IPS DF 19.7 (cell line): ENCODE measurements around the gene MPRIP.

ENCODE experiments used
- DNase-seq: peaks from one replicate; pipeline ENCODE4 v3.0.0-alpha.2; 2013; ENCODE audit warnings: low read depth, low spot score

The MPRIP gene

DNA sequence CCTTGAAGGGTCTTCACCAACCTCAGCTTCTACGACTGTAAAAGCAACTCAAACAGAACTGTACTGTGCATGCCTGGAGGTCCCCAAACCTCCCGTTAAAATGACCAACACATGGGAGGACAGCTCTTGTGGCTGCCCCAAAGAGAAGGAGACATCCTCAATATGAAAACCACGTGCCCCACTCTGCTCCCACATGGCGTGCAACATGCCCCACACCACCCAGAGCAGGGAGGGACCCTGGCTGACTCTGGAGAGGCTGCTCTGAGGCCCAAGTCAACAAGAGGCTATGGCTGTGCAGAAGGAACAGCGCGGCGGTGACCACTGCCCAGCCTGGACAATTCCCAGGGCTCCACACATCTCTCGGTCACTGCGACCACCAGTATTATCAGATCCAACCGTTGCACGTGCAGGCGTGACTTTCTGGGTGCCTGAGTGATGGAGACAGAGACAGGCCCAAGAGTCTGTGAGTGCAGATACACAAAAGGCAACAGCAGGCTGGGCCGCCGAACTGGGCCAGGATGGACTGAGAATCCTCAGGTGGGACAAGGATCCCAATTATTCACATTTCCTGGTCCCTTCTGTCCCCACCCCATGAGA, 162.5 kb downstream of the MPRIP start:
- DNase-seq: no peak

DNA sequence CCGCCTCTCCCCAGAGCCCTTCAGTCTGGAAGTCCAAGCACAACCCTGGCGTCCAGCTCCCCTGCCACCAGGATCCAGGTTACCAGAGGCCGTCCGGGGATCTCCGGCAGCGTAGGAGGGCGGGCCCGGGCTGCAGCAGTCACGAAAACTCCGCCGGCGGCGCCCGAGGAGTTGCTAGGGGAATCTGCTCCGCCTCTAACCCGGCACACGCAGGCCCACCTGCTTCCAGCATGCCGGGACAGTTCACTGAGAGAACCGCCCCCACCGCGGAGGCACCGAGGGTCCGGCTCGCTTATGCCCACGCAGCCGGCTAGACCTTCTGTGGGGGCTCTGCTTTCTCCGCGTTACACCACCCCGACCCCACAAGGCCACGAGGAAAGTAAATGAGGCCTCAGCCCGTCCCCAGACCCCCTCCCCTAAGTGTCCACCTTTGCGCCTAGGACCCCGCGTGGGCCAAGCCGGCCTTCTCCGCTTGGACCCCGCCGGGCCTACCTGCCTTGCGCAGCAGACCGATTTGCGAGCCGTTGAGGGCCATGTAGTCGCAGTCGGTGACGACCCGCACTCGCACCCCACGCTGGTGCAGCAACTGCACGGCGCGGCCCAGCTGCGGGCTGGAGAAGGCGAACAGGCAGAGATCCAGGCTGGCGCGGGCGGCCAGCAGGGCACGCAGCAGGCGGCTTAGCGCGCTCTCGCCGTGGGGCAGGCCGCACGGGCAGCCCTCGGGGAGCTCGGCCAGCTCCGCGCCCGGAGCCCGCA, 163.3 kb downstream of the MPRIP start:
- DNase-seq: no peak

DNA sequence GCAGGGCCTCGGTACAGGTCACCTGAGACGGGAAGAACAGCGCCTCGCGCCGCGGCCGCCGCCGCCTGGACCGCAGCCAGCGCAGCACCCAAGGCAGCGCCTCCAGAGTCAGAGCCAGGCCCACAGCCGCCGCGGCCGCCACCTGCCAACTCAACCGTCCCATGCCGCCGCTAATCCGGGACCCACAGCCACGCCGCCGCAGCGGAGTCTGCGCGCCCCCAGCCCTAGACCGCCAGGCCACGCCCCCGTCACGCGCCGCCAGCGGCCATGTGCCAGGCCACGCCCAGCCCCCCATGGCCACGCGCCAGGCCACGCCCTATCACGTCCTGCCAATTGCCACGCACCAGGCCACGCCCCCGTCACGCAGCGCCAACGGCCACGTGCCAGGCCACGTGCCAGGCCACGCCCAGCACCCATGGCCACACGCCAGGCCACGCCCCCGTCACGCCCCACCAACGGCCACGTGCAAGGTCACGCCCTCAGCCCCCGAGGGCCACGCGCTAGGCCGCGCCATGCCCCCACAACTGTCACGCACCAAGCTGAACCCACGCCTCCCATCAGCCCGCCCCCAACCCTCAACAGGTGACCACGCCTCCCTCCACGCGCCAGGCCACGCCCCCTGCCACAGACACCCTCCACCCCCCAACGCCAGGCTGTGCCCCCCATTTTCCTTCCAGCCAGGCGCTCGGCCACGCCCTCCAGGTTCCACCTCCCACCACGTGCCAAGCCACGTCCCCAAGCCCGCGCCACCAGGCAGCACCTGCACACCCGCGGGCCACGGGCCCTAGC, 164.1 kb downstream of the MPRIP start, which contains the start of gene PLD6:
Gene PLD6 (minus strand): TSS at position 210 of the 789 bp plus-strand sequence. CDS start 47 bp downstream, at position 163.
- no peak for DNase-seq

DNA sequence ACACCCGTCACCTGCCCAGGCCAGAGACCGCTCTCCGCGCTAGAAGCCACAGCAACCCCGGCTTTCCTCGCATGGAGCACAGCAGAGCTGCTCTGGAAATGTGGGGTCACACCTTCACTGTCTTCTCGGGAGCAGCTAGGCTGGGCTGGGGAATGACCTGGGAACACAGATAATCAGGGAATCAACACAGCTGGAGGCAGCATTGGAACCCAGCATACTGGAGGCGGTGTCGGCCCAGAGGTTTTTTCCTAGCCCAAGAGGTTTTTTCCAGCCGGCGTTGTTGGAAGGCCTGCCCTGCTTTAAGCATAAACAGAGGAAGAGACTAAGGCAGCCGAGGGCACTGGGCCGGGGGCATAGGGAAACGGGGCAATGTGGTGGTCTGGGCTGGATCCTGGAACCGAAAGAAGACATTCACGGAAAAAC, 164.7 kb downstream of the MPRIP start:
- no peak for DNase-seq

DNA sequence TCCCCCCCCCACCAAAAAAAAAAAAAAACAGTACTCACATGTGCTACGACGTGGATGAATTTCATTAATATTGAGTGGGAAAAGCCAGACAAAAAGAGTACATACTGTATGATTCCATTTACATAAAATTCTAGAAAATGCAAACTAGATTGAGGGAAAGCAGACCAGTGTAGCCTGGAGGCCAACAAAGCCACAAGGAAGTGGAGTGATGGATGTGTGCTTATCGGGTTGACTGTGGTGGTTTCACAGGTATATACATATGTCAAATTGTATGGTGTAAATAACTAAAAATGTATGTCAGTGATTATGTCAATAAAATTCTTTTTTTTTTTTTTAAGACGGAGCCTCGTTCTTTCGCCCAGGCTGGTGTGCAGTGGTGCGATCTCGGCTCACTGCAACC, 165.7 kb downstream of the MPRIP start:
- no peak for DNase-seq

DNA sequence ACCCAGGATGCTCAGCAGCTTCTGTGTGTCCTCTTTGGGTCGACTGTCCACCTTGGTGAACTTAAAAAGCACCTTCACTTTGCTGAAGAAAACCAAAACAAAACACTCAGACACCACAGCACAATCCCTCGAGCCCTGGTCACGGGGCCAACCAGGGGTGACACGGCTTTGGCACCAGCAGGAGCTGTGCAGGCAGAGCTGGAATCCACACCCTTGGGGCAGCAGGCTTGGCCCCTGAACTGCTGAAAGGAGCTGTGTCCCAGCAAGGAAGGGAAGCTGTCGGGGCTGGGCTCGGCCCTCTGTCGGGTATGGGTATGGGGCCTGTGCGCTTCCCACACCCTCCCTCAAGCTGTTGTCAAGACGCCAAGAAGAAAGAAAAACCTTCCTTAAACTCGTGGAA, 171.5 kb downstream of the MPRIP start:
- DNase-seq: no peak

DNA sequence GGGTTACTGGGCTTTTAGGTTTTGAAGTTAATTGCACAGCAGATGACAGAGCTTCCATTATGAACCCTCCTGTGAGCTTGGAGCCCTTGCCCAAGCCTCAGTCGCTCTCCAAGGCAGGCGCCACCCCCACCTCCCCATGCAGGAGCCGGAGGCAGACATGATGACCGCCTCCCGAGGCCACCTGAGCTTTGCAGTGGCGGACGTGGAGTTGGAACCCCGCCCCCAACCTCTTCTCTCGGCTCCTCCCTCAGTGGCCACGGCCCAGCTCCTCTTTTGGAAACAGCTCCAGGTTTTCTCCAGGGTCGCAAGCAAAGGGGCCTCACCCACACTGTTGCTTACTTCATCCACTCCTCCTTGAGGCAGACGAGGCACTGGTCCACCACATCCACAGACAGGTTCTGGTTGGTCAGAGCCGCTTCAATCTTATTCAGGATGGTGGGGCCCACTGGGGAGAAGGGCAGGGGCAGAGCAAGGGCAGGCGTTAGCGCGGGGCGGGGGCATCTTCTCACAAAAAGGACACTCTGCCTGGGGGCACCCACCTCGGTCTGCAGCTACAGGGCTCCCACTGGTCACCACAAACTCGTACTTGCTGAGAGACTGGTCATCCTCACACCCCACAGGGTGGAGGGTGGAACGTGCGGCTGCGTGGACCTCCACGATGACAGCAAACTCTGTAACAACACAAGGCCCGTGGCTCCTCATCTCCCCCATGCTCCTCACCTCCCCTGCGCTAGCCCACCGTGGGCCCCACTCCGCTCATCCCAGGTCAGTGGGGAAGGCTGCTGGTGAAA, 172.6 kb downstream of the MPRIP start:
- DNase-seq: no peak

DNA sequence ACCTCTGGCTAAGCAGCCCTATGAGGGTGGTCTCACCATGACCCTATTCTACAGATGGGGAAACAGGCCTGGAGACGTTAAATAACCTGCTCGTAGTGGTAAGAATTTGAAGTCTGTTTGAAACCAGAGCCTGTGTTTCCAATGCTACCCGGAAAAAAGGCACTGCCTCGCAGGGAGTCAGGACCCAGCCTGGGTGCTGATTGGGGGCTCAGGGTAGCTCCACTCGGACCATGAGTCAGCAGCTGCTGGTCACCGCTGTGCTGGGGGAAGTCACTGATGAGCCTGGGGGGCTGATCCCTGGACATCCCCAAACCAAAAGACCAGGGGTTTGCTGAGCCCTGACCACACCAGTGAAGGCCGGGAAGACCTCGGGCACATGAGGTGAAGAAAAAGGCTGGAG, 173.3 kb downstream of the MPRIP start:
- DNase-seq: no peak

DNA sequence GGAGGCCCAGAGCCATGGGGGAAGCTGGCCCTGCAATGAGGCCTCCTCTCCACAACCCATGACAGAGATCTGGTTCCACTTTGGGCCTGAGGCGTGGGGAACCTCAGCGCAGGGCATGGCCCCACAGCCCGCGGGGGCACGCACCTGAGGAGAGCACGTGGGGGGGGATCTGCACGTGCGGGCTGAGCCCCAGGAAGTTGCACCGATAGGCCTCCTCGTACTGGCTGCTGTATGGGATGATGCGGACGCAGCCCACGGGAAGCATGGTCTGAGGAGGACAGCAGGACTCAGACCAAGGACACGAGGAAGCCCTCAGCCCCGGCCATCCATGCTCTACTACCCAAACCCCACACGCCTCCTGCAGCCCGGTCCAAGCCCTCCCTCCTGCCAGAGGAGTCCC, 174.0 kb downstream of the MPRIP start:
- DNase-seq: no peak

DNA sequence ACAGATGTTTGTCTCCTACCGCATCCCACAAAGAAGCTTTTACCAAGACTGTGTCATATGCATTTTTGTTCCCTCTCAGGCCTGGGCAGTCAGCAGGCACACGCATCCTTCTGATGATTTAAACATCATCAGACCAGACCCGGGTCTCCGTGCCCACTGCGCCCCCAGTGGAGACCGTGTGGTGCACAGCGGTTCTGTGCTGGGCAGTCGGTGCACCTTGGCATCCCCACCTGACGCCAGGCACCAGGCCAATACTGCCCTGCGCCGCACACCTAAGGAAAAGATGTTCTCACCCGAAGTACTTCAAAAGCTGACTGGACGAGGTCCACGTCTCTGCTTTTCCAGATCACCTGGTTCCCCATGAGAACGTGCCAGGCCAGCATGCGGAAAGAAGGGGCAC, 174.5 kb downstream of the MPRIP start:
- no peak for DNase-seq

DNA sequence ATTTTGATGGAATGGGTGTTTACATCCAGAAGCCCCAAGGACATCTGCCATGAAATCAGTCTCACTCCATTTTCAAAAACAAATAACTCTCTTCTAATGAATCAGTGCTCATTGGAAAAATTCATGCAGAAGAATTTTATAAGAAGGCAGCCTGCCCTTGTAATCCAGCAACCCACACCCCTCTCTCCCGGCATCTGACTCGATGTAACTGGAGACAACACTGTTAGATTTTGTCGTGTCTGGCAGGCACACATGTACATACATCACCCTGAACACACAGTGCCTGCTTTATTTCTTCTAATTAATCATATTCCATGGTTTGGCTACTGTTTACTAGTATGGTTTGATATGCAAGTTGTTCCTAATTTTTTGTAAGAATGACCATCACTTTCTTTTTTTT, 175.7 kb downstream of the MPRIP start:
- DNase-seq: no peak

DNA sequence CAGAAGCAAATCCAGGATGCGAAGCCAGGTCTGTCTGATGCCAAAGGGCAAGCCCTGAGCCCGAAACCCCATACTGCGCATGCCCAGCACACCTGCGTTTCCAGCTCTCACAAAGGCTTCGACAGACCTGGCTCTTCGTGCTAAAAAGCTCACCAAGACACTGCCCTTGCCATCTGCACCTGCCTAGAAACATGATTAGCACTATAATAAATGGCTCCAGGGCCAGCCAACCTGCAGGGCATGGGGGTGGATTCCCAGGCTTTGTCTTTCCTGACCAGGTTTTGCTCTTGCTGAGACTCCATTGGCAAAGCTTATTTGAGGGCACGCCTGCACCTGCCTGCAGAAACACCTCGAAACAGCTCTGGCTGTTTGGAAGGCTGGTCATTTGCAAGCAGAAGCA, 178.3 kb downstream of the MPRIP start:
- DNase-seq: no peak

DNA sequence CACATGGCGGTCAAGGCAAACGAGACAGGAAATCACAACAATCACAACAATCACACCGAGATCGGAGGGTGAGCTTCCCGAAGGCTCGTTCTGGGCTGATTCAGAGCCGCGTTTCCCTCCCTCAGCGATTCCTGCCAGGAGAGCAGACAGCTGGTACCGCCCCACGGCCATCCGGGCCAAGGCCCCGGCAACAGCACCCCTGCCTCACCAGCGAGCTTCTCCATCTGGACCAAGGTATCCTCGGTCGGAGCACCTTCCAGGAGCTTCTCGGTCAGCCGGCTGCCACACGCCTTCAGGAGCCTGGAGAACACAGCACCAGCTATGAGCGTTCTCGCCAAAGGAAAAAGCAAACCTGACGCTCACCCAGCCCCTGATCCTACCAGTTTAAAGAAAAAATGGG, 179.1 kb downstream of the MPRIP start:
- DNase-seq: no peak

DNA sequence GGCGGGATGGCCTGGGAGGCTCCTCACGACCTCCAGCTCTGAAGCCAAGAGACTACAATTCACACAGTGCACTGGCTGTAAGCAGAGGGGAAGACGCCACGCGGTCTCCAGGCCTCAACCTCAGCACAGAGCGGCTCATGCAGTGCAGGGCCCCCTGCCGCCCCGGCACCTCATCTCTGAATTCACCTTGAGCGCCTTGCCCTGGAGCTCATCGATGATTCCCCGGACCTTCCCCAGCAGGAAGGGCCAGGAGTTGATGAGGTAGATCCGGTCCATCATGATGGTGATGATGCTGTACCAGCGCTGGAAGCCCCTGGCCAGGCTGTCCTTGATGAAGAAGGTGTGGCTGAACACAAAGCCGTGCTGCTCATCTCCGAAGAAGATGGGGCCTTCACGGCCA, 181.5 kb downstream of the MPRIP start:
- DNase-seq: no peak

DNA sequence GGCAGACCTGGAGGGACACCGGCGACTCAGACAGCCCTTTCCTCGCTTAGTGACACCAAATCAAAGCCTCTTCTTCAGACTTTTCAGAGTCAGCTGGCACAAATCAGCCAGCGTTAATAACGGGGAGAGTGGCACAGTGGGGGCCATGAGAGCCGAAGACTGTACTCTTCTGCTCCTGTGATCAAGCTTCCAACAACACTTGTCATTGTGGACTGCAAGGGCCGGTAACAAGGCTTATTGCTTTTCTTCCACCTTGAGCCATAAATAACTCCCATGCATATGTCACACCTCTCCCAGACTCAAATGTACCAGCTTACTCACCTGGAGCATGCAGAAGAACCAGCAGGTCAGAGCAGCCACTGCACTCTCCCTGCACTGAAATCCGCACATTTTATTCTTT, 181.9 kb downstream of the MPRIP start:
- DNase-seq: no peak

DNA sequence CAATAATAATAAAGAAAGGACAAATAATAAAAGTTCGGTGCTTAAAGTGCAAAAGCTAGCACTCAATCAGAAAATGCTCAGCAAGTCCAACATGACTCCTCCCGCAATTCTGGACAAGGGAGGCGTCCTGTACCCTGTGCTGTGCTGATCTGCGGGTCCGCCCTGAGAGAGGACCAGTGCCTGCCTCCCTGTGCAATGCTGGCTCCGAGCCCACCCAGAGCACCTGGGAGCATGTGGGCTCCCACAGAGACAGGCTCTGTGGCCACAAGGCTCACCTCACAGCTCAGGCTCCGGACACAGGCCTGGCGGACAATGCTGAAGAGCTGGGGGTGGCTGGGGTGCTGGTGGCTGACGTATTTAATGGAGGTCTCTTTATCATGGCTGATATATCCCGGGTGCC, 183.6 kb downstream of the MPRIP start:
- DNase-seq: no peak

DNA sequence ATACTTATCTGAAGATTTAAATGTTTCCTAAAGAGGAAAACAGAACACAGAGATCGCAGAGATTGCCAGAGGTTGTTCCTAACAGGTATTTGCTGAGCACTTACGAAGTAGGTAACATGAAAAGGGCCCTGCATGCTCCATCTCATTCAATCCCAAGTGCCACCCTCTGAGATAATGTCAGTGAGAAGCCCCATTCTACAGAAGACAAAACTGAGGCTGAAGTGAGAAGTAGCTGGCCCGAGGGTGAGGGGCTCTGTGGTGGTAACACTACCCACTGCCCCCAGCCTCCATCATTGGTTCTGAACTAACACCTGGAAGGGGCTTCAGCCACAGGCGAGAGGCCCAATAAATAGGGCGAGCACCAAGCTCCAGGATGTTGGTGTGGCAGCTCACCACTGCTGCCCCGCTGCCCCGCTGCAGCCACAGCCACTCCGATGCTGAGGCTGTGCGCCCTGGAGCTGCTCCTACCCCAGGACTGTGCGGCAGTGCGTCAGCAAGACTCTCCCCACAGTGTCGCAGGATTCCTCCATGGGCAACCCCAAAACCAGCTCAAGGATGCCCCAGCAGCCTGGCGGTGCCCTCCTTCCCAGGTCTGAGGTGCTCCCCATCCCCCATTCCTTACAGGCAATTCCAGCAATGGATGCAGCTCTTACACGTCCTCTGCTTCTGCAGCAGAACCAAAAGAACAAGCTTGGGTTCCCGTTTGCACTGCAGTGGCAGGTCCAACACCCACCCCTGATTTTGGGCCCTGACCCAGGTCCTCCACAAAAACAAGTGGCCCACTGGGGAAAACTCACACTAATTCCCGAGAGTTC, 184.4 kb downstream of the MPRIP start:
- DNase-seq: no peak

DNA sequence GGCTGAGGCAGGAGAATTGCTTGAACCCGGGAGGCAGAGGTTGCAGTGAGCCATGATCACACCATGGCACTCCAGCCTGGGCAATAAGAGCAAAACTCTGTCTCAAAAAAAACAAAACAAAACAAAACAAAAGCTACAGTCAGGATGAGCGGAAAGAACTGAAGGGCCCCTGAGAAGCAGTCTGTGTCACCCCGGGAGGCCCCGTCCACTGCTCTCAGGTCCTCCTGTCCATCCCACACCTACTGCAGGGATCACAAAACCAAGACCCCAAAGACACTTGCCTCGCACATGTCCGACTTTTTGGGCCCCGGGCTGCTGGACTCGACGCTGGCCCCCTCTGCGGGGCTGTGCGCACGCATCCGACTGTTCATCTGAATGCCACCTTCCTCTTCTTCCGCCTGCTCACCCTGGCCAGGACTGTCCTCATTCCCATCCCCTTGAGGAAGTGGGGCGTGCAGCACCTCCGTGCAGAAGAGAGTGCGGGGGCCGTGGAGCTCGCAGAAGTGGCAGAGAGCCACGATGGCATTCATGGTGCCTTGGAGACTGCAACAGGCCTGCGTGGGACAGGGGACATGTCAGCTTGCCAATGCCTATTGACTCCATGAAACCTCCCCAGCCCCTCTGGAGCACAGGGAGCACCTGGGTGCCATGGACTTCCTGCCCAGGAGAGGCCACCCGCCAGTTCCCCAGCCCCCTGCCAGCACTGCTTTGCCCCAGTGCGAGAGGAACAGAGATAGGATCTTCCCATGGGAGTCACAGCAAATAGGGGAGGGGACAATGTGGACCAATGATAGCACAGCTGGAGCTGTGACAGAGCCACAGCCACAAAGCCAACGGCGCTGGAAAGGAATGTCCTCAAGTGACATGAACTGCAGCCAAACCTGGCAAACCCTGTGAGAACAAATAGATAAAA, 185.6 kb downstream of the MPRIP start:
- no peak for DNase-seq

DNA sequence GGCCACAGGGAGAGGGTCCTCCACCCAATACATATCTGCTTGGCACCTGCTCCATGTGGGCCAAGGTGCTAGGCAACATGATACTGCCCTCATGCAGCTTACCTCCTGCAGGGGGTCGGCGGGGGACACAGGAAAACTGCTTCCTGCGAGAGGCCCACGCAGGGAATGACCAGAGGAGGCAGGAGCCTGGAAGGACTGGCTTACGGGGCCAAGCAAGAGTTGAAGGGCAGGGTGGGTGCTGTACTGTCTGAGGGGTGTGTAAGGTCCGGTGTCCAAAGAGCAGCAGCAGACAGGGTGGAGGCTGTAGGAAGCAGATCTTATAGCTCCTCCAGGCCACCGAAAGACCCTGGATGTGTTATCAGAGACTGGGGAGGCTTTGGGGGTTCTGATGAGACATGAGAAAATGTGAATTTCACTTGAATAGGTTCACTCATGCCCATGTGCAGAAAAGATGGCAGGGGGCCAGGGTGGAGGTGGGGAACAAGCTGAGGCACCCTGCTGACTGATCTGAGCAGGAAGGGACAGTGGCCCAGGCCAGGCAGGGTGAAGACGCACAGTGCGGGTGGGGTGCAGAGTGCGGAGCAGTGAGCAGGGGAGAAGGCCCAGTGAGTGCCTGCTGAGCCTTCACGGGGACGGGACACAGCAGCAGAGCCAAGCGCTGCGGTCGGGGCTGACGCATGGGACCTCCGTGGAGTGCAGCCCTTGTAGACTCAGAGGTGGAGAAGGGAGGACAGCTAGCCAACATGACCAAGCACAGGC, 186.4 kb downstream of the MPRIP start:
- DNase-seq: no peak
